Hepatocyte (in vitro differentiated cells): Measurements from ENCODE around the gene SH3TC2. TPM values are rescaled to one million over a fixed set of nuclear protein-coding genes. Genes with fewer than 3 reads are reported as not detected.

ENCODE experiments used
- DNase-seq: peaks from one replicate; pipeline ENCODE4 v3.0.0-alpha.2; 2016; ENCODE audit warnings: low spot score
- H2AFZ ChIP-seq: fragments of 200-600 bp; sonication (generic); 2 replicates; pipeline ENCODE4 v1.6.0; 2016; ENCODE audit warnings: antibody characterized with exemption, mild to moderate bottlenecking
- H3K27ac ChIP-seq: fragments of 200-600 bp; sonication (generic); 2 replicates; pipeline ENCODE4 v1.5.1; 2016; ENCODE audit warnings: mild to moderate bottlenecking
- H3K27me3 ChIP-seq: fragments of 200-600 bp; sonication (generic); 2 replicates; pipeline ENCODE4 v1.6.1; 2016
- H3K36me3 ChIP-seq: fragments of 200-600 bp; sonication (generic); replicated peaks from 2 replicates; pipeline ENCODE4 v1.5.1; 2016; ENCODE audit warnings: low read depth; ENCODE audit not compliant: insufficient read depth
- H3K4me1 ChIP-seq: fragments of 200-600 bp; sonication (generic); 2 replicates; pipeline ENCODE4 v1.5.1; 2016; ENCODE audit warnings: mild to moderate bottlenecking, moderate library complexity; ENCODE audit not compliant: insufficient read depth
- H3K4me2 ChIP-seq: fragments of 200-600 bp; sonication (generic); 2 replicates; pipeline ENCODE4 v1.6.0; 2016
- H3K4me3 ChIP-seq: fragments of 200-600 bp; sonication (generic); 2 replicates; pipeline ENCODE4 v1.5.1; 2016; ENCODE audit warnings: mild to moderate bottlenecking
- H3K79me2 ChIP-seq: fragments of 200-600 bp; sonication (generic); 2 replicates; pipeline ENCODE4 v1.6.0; 2017; ENCODE audit warnings: mild to moderate bottlenecking
- H3K9me2 ChIP-seq: fragments of 200-600 bp; sonication (generic); replicated peaks from 2 replicates; pipeline ENCODE4 v1.6.0; 2017; ENCODE audit warnings: mild to moderate bottlenecking; ENCODE audit not compliant: insufficient read depth
- H3K9me3 ChIP-seq: fragments of 200-600 bp; sonication (generic); 2 replicates; pipeline ENCODE4 v1.5.1; 2016; ENCODE audit warnings: low read depth, mild to moderate bottlenecking
- H4K20me1 ChIP-seq: fragments of 200-600 bp; sonication (generic); 2 replicates; pipeline ENCODE4 v1.6.0; 2016; ENCODE audit warnings: mild to moderate bottlenecking; ENCODE audit not compliant: insufficient read depth, poor library complexity, severe bottlenecking
- EZH2 ChIP-seq: fragments of 200-600 bp; sonication (generic); IDR thresholded peaks from 2 replicates; pipeline ENCODE4 v1.6.1; 2016; ENCODE audit warnings: antibody characterized with exemption, mild to moderate bottlenecking, borderline replicate concordance
- EZH2phosphoT487 ChIP-seq: fragments of 200-600 bp; sonication (generic); IDR thresholded peaks from one replicate; pipeline ENCODE4 v1.6.1; 2018; ENCODE audit warnings: antibody characterized with exemption, mild to moderate bottlenecking, low read depth, moderate library complexity; ENCODE audit not compliant: unreplicated experiment, severe bottlenecking
- WGBS: methylation state at CpG from one replicate; pipeline ENCODE4 v1.1.6; 2016; ENCODE audit warnings: low lambda C conversion rate; ENCODE audit errors: missing lambda C conversion rate; 5-methylcytosine and 5-hydroxymethylcytosine counted together
- polyA plus RNA-seq: library from polyadenylated mRNA; unstranded; fragments of >200 nt; fragmentation: Nextera tagmentation; extraction: Ambion mirVana; gene quantifications from 2 replicates; pipeline ENCODE4 v1.2.1, GENCODE V29; 2016
- total RNA-seq: library from RNA; depleted of rRNA; stranded (reverse); fragments of >200 nt; gene quantifications from 2 replicates; pipeline ENCODE4 v1.2.3, GENCODE V29; 2014
- TF ChIP-seq, protein P1 (sequence below): fragments of 200-600 bp; sonication (generic); IDR thresholded peaks from 2 replicates; pipeline ENCODE4 v1.5.1; 2016; ENCODE audit warnings: antibody characterized with exemption, mild to moderate bottlenecking; ENCODE audit not compliant: poor library complexity

SH3TC2 gene
- total and polyA plus RNA-seq, 2 experiments from 2014 or later: 2.2 to 3.5 TPM

GRCh38 chr5:148984345-148984744, 78.5 kb downstream of the SH3TC2 start:
- Histone ChIP-seq H3K4me1 (peaks cover 8% of the 10 kb centered on the region), H4K20me1 (no peaks in the 10 kb centered on the region), H3K27ac (no peak overlapping the region), H3K9me3 (no peaks in the 10 kb centered on the region), H3K36me3 (no peaks in the 10 kb centered on the region), H2AFZ (no peak overlapping the region), H3K4me3 (no peak overlapping the region), H3K9me2 (no peaks in the 10 kb centered on the region), H3K4me2 (no peak overlapping the region), H3K27me3 (no peaks in the 10 kb centered on the region), H3K79me2 (no peaks in the 10 kb centered on the region)
- no peak for DNase-seq
- WGBS: 27% methylated on average over 1 of the region's 1 CpG
- TF ChIP-seq EZH2 (no peak), EZH2phosphoT487 (no peak)
- TF ChIP-seq, protein P1, sequence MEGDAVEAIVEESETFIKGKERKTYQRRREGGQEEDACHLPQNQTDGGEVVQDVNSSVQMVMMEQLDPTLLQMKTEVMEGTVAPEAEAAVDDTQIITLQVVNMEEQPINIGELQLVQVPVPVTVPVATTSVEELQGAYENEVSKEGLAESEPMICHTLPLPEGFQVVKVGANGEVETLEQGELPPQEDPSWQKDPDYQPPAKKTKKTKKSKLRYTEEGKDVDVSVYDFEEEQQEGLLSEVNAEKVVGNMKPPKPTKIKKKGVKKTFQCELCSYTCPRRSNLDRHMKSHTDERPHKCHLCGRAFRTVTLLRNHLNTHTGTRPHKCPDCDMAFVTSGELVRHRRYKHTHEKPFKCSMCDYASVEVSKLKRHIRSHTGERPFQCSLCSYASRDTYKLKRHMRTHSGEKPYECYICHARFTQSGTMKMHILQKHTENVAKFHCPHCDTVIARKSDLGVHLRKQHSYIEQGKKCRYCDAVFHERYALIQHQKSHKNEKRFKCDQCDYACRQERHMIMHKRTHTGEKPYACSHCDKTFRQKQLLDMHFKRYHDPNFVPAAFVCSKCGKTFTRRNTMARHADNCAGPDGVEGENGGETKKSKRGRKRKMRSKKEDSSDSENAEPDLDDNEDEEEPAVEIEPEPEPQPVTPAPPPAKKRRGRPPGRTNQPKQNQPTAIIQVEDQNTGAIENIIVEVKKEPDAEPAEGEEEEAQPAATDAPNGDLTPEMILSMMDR: no peak

DNA sequence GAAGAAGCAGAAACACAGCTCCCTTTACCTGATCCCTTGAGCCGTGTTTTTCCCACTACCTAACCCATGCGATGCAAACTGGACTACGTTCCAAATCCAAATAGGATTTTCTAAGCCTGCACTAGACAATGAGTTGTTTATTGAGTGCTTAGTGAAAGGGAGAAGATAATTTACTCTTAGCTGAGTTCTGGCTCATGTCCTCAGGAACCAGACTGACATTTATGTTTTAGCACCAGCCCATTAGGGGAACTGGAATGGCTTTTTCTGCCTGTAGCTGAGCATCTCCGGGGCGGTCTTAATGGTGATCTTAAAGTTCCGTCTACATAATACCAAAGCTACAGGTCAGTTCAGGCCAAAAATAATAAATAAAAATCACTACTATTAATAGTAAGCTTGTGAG, 81.5 kb downstream of the SH3TC2 start:
- TF ChIP-seq EZH2: no peak
- no peak for TF ChIP-seq EZH2phosphoT487
- TF ChIP-seq, protein P1: no peak
- Histone ChIP-seq H3K4me2 (peak overlapping the region; percentile 4), H3K79me2 (no peaks in the 10 kb centered on the region), H2AFZ (peak overlapping the region; percentile 1), H3K9me3 (no peaks in the 10 kb centered on the region), H3K36me3 (no peaks in the 10 kb centered on the region), H4K20me1 (no peaks in the 10 kb centered on the region), H3K27ac (no peak overlapping the region), H3K4me3 (no peak overlapping the region), H3K4me1 (peaks cover 8% of the 10 kb centered on the region), H3K9me2 (no peaks in the 10 kb centered on the region), H3K27me3 (no peaks in the 10 kb centered on the region)
- WGBS: 23% methylated on average over 6 of the region's 6 CpGs
- no peak for DNase-seq

GRCh38 chr5:148980731-148981130, 82.1 kb downstream of the SH3TC2 start:
- H3K36me3 ChIP-seq: no peaks in the 10 kb centered on the region
- no peaks in the 10 kb centered on the region for H4K20me1 ChIP-seq
- H2AFZ ChIP-seq: no peak overlapping the region
- no peaks in the 10 kb centered on the region for H3K9me2 ChIP-seq
- TF ChIP-seq, protein P1: no peak
- TF ChIP-seq EZH2phosphoT487 (no peak), EZH2 (no peak)
- no peaks in the 10 kb centered on the region for H3K79me2 ChIP-seq
- H3K4me2 ChIP-seq: no peak overlapping the region
- H3K4me3 ChIP-seq: no peak overlapping the region
- H3K4me1 ChIP-seq: peaks cover 8% of the 10 kb centered on the region
- H3K9me3 ChIP-seq: no peaks in the 10 kb centered on the region
- peak overlapping the region; percentile 2 for H3K27ac ChIP-seq
- H3K27me3 ChIP-seq: no peaks in the 10 kb centered on the region
- no peak for DNase-seq
- 92% methylated on average over 3 of the region's 3 CpGs for WGBS
